Fibroblast of mammary gland (primary cell): ENCODE data around the gene CNTN6.
"Not testable (repeated sequence)": the region's sequence is repeated elsewhere in the genome, so short reads cannot be mapped to it uniquely, and the experiment has no call there.

Source experiments
- DNase-seq: peaks from one replicate; pipeline ENCODE4 v3.0.0-alpha.2; 2010; ENCODE audit warnings: low read depth
- H3K4me3 ChIP-seq: 2 replicates; pipeline ENCODE4 v1.5.1; 2011; ENCODE audit warnings: low read depth, mild to moderate bottlenecking, low read length, moderate library complexity; ENCODE audit not compliant: control insufficient read depth
- TF ChIP-seq, protein P1 (sequence below): conservative IDR thresholded peaks from 2 replicates; pipeline ENCODE4 v1.5.1; 2011; ENCODE audit warnings: low read depth, low read length, inconsistent platforms; ENCODE audit not compliant: control insufficient read depth, insufficient read depth

CNTN6 gene

DNA sequence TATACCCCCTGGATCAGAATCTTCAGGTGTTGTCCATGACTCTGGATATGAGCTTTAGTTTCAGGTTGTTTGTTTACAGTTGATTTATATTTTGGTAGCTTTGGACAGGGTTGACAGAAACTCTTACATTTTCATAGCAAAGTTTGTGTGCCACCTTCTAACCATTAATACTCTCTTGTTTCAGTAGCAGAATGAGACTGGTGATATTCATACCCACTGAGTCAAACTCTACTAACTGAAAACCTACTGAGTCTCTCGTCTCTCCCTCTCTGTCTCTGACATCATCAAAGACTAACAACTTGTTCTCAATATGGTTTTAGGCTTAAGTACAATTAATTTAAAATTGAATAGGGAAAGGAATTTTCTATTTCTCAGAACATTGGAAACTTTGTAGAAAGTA, 282.3 kb downstream of the CNTN6 start:
- TF ChIP-seq, protein P1, sequence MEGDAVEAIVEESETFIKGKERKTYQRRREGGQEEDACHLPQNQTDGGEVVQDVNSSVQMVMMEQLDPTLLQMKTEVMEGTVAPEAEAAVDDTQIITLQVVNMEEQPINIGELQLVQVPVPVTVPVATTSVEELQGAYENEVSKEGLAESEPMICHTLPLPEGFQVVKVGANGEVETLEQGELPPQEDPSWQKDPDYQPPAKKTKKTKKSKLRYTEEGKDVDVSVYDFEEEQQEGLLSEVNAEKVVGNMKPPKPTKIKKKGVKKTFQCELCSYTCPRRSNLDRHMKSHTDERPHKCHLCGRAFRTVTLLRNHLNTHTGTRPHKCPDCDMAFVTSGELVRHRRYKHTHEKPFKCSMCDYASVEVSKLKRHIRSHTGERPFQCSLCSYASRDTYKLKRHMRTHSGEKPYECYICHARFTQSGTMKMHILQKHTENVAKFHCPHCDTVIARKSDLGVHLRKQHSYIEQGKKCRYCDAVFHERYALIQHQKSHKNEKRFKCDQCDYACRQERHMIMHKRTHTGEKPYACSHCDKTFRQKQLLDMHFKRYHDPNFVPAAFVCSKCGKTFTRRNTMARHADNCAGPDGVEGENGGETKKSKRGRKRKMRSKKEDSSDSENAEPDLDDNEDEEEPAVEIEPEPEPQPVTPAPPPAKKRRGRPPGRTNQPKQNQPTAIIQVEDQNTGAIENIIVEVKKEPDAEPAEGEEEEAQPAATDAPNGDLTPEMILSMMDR, result no peak
- H3K4me3 ChIP-seq, result no peak overlapping the region
- DNase-seq, result no peak

DNA sequence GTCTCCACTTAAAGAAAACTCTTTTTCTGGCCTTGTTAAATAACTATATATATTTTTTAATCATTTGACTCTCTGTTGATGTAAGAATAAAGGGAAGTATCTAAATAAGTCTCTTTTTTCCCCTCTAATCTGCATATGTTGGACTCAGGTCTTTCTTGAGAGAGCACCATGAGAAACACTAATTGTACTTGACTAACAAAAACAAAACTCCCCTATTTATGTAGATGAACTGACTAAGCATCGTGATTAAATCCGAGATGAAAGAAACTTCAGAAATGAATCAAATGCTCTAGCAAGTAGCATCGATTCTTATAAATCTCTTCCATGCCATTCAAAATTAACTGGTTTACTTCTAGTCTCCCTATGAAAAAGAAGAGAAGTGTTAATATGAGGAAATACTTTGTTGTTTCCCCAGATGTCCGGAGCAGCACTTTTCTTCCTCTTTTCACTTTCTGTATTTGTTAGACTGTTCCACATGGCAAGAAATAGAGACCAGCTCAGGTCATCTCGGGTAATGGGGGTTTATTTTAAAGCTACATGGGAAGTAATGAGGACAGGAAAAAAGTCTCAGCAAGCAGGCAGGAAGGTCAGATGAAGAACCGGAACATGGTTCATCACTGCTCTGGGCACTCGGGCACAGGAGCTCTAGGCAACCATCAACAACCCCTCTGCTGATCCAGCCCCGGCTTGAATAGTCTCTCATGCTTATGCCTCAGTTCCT, 288.3 kb downstream of the CNTN6 start:
- no peak for DNase-seq

DNA sequence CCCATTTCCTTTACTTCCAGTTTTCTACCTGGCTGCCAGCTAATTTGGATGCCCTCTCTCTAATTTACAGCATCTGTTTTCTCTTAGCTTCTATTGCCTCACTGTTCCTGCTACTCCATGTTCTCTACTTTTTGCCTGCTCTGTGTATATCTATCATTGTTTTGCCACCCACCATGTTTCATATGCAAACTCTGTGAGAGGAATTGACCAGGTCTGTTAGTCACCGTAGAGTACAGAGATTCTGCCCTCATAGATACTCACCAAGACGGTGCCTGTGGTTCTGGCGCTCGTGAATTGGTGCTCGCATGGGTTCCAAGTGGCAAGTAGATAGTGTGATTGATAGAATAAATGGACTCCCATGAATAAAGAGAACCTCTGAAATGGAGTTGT, 288.8 kb downstream of the CNTN6 start:
- no peak overlapping the region for H3K4me3 ChIP-seq
- DNase-seq, result no peak
- TF ChIP-seq, protein P1, result no peak

More for the DNA sequence above, 288.3 kb downstream of the CNTN6 start:
- H3K4me3 ChIP-seq, result no peak overlapping the region
- TF ChIP-seq, protein P1, result no peak

- not testable (repeated sequence) for DNase-seq, H3K4me3 ChIP-seq
Measured at GRCh38 chr3:1387396-1387905, 294.6 kb downstream of the CNTN6 start.

GRCh38 chr3:1394188-1394587, 301.4 kb downstream of the CNTN6 start:
- TF ChIP-seq, protein P1, result no peak

DNA sequence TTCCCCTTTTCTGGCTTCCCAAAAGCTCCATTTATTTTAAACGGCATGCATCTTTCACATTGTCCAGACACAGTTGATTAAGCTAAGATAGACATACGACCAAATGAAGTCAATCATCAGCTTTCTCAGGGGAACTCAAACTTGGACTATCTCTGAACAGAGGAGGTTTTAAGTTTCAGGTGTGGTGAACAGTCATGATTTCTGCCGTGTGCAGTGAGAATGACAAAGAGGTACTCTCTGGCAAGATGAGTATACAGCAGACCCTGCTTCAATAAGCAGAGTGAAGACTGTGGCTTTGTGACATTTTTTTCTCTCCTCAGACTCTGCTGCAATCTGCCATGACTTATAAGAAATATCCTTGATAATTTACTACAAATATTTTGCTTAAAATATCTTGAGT, 307.7 kb downstream of the CNTN6 start:
- DNase-seq, result no peak
- H3K4me3 ChIP-seq, result no peak overlapping the region
- TF ChIP-seq, protein P1, result no peak

More at GRCh38 chr3:1394188-1394587, 301.4 kb downstream of the CNTN6 start:
- H3K4me3 ChIP-seq, result no peak overlapping the region
- DNase-seq, result no peak

DNA sequence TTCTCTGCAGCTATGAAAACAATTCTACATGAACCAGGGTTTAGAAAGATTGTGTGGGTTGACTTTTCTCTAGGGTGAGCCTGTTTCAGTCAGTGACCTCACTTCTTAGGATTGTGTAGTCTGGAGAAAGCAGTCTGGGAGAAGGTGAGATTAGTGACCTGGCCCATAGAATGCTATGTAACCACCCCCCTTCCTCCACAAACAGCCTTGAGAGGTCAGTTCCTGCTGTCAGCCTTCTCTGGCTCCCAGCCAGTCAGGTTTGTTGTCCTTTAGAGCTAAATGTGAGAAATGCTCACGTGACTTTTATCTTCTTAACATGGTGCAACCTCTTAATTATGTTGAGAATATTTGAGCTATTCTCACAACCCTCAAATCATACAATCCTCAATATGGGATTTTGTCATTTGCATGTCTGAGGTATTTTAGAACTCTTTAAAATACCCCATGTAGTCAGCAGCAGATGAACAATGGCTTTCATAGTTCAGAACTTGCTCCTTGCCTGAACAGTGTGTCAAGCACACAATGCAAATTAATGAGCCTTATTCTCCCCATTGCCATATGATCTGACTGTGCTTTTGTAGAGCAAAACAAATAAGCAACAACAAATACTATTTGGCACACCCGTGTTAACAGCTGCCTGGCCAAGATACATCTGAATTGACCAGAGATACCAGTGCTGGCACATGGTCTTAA, 311.6 kb downstream of the CNTN6 start:
- TF ChIP-seq, protein P1, result no peak
- DNase-seq, result no peak
- H3K4me3 ChIP-seq, result no peak overlapping the region
